GM12873 (cell line): ENCODE measurements around the gene C1QTNF3.

Experiments
- CTCF ChIP-seq: IDR thresholded peaks from 2 replicates; pipeline ENCODE4 v1.5.1; 2012; ENCODE audit warnings: low read depth, mild to moderate bottlenecking, moderate library complexity, low read length, control low read depth; ENCODE audit not compliant: insufficient read depth; ENCODE audit errors: missing control alignments

The C1QTNF3 gene

DNA sequence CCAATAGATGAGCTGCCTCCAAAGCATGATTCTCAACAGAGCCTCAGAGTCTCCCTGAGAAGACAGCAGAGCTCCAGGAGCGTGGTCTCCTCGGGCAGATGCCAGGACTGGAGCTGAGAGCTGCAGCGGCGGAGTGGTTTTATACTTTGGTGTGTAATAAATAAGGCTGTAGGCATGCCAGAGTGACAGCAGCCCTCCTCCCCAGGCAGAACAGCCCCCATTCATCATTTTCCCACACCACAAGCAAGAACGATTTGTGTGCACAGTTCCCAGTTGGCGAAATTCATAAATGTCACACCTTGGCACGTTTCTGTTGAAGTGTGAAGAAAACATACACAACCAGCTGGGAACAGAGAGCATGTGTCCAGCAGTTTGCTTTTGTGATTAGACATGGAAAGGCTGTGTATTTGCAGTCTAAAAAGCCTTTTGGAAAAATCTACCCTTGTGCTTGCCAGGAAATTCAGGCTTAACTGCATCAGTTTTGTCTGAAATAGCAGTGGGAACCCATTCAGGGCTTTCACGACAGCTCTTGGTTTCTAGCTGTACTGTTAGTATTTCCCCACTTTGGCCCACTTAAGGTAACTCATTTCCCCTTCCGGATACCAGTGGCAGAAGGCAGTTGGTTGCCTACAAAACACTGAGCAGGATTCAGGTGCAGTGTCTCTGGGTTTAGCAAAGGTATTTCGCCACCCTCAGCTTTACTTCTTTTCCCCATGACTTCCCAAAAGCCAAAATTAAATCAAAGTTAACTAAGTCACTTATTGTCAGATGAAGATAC lies at the start of gene C1QTNF3:
TSS of gene C1QTNF3 (minus strand) at position 115 of the 778 bp plus-strand sequence. CDS start at position 27, 88 bp downstream.
- no peak for TF ChIP-seq CTCF

DNA sequence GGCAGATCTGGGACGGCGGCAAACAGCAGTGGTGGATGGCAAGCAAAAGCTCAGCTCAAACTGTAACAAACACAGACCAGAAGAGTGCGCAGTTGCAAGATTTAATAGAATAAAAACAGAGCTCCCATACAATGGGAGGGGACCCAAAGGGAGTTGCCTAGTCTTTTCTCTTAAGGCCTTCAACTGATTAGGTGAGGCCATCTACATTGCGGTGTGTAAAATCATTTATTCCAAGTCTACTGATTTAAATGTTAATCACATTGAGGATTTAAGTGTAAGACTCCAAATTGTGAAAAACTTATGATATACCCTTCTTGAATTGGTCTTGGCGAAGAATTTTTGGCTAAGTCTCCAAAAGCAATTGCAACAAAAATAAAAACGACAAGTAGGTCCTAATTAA lies 21.6 kb upstream of the C1QTNF3 start:
- no peak for TF ChIP-seq CTCF

DNA sequence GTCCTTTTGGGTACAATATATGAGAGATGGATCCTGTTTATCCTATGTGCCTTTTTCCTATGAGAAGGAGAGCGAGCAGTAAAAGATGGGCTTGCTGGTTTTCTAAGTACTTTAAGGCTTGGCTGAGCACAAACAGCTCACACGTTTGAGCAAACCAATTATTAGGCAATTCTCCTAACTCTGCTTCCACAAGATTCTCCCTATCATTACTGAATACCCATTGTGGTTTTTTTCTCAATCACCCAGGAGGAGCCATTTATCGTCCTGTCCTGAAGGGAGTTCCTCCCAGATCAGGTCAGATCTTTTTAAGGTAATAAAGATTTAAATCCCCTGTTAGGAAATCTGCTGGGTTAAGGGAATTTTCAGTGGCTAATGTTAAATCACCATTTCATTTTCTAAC lies 19.4 kb upstream of the C1QTNF3 start:
- no peak for TF ChIP-seq CTCF

- TF ChIP-seq CTCF, result no peak
Observed at GRCh38 chr5:34061993-34062392, 19.0 kb upstream of the C1QTNF3 start.

GRCh38 chr5:34059977-34060376 lies 17.0 kb upstream of the C1QTNF3 start:
- no peak for TF ChIP-seq CTCF

DNA sequence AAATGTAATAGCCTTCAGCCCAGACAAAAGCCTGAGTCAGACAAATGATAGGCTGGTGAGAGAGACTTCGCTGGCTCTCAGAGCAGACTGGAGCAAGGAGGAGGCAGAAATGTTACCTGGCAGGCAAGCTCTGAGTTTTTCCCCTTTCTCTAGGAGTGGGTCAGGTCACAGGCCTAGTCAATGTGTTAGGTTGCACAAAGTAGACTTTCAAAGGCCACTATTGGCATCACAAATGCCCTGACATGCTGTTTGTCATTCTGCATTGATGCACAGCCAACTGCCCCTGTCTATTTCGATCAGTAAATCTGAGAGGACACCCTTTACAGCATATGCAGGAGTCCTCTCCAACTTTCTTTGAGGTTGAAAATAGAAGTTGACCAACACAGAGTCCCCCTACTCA lies 15.5 kb upstream of the C1QTNF3 start:
- no peak for TF ChIP-seq CTCF

GRCh38 chr5:34057569-34057968 lies 14.6 kb upstream of the C1QTNF3 start:
- TF ChIP-seq CTCF, result no peak
